DMS 273 (cell line): ENCODE results near the gene AZU1.
A peak's percentile ranks its signal among the peaks of the same experiment; 100 is the strongest.

Experiments used
- DNase-seq: peaks from one replicate; lab custom pipeline; 2025; ENCODE audit not compliant: unreplicated experiment; lab: John Stamatoyannopoulos, UW

The AZU1 gene, protein sequence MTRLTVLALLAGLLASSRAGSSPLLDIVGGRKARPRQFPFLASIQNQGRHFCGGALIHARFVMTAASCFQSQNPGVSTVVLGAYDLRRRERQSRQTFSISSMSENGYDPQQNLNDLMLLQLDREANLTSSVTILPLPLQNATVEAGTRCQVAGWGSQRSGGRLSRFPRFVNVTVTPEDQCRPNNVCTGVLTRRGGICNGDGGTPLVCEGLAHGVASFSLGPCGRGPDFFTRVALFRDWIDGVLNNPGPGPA

DNA sequence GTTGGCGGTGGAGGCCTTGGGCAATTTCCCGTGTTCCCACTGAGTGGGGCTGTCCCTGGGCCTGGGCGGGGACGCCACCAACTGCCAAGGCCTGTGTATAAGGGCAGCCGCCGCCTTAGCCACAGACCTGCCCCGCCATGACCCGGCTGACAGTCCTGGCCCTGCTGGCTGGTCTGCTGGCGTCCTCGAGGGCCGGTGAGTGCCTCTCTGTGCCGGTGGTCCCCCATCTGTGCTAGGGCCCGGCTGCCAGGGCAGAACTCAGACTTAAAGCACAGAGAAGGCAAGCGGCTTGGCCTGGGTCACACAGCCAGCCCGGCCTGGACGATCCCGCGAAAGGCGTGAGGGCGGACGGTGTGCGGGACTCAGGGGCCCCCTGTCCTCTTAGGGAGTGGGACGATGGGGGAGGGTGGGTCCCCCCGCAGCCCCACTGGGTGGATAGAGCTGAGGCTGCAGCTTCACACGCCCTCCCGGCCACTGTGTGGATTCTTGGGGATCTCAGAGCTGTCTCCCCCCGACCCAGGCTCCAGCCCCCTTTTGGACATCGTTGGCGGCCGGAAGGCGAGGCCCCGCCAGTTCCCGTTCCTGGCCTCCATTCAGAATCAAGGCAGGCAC, at the start of gene AZU1:
TSS of gene AZU1 (plus strand) at position 128 of the 612 bp plus-strand sequence. CDS start at position 138, 10 bp downstream.
- DNase-seq: no peak

- DNase-seq: peak; percentile 49
Measured at GRCh38 chr19:778910-779653, 48.6 kb upstream of the AZU1 start.

DNA sequence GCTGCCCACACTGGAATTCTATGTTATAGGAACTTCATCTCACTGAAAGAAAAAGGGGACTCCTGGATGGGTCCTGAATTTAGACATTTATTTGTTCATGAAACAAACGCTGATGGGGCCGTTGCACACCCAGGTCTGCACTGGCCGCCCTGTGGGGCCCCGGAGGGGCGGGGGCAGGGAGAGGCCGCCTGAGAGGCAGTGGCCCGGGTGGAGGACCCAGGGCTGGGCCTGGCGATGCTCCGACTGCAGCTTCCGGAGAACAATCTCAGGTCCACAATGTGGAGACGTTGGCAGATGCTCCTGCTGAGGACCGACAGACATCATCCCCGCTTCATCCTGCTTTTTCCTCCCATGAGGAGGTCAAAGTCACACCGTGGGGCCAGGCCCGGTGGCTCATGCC, 46.7 kb upstream of the AZU1 start:
- DNase-seq: no peak

DNA sequence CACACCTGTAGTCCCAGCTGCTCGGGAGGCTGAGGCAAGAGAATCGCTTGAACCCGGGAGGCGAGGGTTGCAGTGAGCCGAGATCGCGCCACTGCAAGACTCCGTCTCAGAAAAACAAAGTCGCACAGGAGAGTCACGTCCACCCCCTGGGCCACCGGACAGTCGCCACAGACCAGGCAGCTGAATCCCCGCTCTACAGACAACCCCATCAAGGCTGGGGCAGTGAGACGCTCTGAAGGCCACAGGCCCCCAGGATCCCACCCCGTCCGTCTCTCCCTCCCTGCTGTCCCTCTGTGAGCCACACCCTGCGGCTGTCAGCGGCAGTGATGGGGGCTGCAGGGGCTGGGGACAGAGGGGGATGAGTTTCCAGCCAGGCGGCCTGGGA, 45.8 kb upstream of the AZU1 start:
- no peak for DNase-seq

DNA sequence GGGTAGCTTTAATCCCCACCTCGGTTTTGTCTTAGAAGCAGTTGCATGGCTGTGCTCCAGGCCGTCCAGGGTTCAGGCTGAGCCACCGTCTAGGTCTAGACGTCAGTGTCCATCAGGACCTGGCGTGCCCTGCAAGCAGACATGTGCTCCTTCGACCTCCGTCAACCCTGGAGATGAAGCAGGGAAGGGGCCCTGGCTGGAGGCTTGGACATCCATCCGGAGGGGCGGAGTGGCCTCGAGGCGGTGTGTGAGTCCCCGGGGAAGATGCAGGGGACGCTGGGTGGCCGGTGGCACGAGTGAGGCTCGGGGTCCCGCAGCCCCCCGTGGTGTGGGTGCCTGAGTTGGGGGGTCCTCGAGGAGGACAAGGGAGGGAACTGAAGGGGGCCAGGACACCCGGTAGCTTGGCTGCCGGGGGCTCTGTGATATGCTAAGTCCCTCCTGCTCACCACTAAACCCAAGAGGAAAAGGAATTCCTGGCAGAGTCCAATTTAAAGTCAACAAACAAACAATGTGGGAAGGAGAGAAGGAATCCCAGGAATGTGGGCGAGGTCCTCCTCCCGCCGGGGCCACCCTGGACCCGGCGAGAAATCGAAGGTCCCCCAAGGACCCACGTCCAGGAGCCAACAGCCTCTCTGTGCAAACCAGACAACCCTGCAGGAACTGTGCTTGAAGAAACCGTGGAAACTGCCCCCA, 45.3 kb upstream of the AZU1 start:
- no peak for DNase-seq

DNA sequence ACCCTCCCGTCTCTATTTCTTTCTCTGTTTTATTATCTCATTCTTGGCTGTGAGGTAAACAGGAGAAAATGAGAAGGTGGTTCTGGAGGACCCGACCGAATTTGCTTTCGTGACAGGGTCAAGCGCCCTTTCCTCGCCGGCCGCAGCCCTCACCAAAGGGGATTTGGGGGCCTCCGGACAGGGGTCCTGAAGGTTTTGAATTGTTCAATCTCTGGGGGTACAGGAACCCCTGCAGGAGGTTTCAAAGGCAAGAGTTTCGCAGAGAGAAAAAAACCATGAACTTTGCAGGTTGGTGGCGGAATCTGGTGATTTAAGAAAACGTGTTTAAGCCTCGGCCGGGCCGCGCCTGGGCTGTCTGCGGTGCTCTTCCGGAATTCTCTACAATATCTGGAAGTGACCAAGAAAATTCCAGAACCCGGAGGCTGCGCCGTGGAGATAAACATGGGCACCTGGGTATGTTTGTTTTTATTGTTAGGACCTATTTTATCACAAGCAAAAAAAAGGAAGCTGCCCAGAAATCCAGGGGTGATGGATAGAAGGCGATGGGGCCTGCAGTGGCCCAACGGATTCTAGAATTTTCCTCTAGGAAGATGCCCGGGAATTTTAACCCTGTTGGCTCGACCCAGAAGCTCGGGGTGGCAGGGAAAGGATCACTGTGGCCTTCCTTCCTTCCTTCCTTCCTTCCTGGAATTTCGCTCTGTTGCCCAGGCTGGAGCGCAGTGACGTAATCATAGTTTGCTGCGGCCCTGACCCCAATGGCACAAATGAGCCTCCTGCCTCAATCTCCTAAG, 44.6 kb upstream of the AZU1 start:
- no peak for DNase-seq

DNA sequence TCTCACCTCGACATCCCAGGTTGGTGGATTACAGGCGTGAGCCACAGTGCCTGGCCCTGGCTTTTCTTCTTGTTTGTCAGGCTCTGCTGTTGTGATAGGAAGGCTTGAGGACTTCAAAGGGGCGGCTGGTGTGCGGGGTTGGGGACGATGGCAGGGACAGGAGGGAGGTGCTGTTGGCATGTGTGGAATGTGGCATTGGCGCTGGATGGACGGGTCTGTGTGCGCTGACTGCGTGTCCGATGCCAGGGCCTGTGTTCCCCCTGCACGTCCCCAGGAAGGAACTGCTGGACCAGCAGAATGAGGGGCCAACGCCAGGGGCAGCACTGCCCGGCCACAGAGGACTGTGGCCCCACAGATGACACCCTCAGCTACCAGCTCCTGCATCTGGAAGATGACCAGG, 43.1 kb upstream of the AZU1 start:
- no peak for DNase-seq

DNA sequence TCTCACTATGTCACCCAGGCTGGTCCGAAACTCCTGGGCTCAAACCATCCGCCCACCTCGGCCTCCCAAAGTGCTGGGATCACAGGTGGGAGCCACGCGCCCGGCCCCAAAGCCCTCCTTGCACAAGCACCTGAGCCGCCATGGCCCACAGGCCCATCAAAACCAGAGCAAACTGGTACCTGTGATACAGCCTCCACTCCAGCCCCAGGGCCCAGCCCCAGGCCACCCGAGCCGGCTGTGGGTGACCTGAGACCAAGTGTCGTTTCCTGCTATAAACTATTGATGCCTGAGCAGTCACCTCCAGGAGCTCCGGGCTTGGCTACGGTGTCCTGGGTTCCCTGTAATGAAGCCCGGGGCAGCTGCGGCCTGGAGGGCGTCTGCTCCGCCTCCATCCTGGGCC, 40.1 kb upstream of the AZU1 start:
- DNase-seq: no peak

DNA sequence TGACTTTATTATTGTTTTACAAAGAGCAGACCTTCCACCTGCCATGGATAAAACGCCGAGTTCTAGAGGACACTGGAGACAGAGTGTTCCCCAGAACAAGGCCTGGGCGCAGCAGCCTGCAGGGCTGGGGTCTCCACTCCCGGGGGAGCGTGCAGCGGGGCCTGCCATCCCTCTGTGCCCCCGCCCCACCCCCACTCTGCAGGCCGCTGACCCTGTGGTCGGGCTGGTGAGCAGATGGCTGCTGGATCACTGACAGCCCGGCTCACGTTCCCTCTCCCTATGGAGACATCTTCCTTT, 39.0 kb upstream of the AZU1 start:
- no peak for DNase-seq

- peak; percentile 53 for DNase-seq
Measured at GRCh38 chr19:788983-789700, 38.5 kb upstream of the AZU1 start.

- no peak for DNase-seq
Measured at GRCh38 chr19:789701-790060, 38.0 kb upstream of the AZU1 start.

DNA sequence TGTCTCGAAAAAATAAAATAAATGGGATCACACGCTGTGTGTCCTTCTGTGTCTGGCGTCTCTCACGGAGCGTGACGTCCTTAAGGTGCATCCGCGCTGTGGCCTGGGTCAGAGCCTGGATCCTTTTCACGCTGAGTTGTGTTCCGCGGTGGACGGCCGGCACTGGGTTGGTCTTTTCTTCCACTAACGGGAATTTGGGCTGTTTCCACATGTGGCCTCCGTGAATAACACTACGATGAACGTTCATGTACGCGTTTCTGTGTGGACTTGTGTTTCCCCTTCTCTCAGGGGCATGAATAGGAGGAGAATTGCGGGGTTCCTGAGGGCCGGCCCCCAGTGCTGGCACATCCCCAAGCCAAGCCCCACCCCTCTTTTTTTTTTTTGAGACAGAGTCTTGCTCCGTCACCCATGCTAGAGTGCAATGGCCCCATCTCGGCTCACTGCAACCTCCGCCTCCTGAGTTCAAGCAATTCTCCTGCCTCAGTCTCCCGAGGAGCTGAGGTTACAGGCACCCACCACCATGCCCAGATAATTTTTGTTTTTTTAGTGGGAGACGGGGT, 36.5 kb upstream of the AZU1 start:
- DNase-seq: no peak

- no peak for DNase-seq
Measured at GRCh38 chr19:791567-792305, 35.9 kb upstream of the AZU1 start.

GRCh38 chr19:792306-792885, 35.2 kb upstream of the AZU1 start:
- DNase-seq: no peak

DNA sequence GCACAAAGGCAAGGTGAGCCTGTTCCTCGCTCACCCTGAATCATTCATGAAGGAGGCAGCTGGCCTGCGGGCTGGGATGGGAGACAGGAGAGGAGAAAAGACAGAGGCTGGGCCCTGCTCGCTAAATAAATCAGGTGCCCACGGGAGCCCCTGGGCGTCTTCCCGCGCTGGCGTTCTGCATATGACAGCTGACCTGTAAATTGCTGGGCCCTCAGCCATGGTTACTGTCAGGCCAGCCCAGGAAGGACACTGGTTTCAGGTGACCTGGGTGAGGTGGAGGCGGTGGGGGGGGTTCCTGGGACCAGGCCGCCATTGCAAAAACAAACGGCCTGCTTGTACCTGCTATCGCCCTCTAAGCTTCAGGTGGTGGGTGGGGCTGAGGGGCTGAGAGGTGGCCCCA, 33.8 kb upstream of the AZU1 start:
- DNase-seq: no peak

- DNase-seq: peak; percentile 47
Measured at GRCh38 chr19:795073-795611, 32.5 kb upstream of the AZU1 start.

DNA sequence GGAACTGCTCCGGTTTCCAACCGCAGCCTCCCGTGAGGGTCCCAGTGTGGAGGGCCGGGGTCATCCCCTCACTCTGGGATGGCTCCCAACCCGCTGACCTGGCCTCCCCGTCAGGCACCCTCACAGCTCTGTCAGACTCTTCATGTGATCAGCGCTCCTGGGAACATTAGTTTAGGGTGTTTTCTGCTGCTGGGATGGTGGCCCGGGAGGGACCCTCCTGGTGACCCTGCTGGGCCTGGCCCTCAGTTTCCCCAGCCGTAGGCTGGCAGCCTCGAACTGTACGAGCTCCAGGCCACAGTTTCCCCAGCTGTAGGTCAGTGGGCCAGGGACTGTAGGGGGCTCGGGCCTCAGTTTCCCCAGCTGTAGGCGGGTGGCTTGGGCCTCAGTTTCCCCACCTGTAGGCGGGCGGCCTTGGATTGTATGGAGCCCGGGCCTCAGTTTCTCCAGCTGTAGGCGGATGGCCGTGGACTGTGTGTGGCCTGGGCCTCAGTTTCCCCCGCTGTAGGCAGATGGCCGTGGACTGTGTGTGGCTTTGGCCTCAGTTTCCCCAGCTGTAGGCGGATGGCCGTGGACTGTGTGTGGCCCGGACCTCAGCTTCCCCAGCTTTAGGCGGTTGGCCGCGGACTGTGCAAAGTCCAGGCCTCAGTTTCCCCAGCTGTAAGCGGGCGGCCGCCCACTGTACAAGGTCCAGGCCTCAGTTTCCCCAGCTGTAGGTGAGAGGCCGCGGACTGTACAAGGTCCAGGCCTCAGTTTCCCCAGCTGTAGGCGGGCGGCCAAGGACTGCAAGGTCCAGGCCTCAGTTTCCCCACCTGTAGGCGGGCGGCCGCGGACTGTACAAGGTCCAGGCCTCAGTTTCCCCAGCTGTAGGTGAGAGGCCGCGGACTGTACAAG, 31.7 kb upstream of the AZU1 start:
- DNase-seq: no peak
